GM19463 (cell line): ENCODE data around the gene OPRD1.

Experiments
- ATAC-seq: cut with Tn5 transposase; IDR thresholded peaks from one replicate; pipeline ENCODE4 v1.9.1; 2021; ENCODE audit warnings: mild to moderate bottlenecking, moderate library complexity; ENCODE audit not compliant: unreplicated experiment

Gene OPRD1

DNA sequence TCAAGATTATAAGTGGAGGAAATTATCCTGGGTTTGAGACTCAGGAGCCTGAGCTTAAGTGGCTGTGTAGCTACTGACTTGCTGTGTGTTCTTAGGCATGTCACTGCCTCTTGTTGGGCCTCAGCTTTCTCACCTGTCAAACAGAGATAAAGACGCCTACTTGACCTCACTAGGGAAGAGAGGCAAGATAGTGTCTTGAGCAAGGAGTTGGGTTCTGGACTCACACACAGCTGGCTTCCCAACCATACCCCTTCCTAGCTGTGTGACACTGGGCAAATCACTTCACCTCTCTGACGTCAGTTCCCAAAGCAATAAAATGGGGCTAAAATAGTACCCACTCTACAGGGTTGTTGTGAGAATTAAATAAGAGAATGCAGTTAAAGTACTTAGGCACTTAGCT lies 90.8 kb downstream of the OPRD1 start:
- no peak for ATAC-seq

DNA sequence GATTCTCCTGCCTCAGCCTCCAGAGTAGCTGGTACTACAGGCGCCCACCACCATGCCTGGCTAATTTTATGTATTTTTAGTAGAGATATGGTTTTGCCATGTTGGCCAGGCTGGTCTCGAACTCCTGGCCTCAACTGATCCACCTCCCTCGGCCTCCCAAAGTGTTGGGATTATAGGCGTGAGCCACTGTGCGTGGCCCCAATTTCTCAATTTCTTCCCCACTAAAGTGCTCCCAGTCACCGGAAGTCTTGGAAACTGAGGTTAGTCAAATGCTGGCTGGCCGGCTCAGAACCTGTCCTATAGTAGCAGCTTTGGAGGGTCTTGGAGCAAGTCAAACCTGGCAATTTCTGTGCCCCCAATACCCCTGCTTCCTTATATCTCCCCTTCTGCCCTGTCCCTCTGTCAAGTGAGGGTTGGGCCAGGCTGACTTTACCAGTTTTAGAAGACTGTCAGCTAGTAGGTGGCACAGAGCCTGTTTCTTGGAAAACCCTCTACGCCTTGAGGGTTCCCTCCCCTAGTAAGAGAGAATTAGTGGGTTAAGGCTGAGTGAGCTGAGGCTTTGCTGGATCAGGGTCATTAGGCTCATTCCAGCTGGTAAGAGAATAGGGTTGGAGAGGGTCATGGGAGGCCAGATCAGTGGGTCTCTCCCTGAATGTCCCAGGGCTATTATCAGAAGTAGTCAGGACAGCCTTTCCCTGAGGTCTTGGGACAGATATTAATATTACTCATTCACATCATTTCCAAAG lies 94.1 kb downstream of the OPRD1 start:
- no peak for ATAC-seq

- no peak for ATAC-seq
Observed at GRCh38 chr1:28909198-28909597, 97.2 kb downstream of the OPRD1 start.

- no peak for ATAC-seq
Observed at GRCh38 chr1:28910379-28911115, 98.6 kb downstream of the OPRD1 start.

- no peak for ATAC-seq
Observed at GRCh38 chr1:28913786-28914227, 101.8 kb downstream of the OPRD1 start.

DNA sequence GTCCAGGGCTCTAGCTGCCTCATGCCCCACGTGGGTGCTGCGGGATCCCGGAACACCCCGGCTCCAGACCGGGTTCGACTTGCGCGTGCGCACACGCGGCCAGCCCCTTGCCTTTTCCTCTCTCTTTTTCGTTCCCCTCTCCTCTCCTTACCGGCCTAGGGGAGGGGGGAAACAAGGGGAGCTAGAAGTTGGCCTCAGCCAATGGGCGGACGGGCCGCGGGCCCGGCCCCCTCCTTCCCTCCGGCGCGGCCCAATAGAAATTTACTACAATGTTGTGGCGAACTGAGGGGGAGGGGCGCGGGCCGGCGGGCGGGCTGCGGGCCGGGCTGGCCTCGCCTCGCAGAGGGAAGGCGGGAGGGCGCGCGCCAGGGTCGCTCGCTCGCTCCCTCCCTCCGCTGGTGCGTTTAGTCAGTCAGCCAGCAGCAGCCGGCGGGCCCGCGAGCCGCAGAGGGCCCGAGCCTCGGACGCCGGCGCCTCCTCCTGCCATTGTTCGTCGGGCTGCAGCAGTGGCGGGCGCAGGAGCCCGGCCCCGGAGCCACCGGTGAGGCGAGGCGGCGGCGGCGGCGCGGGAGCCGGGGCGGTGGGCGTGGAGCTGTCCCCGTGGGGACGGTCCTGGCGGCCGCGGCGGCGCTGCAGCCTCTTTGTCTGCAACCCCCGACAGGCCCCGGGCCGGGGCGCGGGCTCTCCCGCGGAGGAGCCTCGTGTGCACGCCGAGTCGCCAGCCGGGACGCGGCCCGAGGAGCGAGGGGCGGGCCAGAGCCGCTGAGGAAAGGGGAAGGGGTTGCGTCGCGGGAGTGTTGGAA lies 102.5 kb downstream of the OPRD1 start, which contains the start of gene EPB41:
Gene EPB41 (plus strand): TSS at position 342 of the 803 bp plus-strand sequence. CDS start 72,869 bp downstream, outside the sequence.
- peak; percentile 89 for ATAC-seq

DNA sequence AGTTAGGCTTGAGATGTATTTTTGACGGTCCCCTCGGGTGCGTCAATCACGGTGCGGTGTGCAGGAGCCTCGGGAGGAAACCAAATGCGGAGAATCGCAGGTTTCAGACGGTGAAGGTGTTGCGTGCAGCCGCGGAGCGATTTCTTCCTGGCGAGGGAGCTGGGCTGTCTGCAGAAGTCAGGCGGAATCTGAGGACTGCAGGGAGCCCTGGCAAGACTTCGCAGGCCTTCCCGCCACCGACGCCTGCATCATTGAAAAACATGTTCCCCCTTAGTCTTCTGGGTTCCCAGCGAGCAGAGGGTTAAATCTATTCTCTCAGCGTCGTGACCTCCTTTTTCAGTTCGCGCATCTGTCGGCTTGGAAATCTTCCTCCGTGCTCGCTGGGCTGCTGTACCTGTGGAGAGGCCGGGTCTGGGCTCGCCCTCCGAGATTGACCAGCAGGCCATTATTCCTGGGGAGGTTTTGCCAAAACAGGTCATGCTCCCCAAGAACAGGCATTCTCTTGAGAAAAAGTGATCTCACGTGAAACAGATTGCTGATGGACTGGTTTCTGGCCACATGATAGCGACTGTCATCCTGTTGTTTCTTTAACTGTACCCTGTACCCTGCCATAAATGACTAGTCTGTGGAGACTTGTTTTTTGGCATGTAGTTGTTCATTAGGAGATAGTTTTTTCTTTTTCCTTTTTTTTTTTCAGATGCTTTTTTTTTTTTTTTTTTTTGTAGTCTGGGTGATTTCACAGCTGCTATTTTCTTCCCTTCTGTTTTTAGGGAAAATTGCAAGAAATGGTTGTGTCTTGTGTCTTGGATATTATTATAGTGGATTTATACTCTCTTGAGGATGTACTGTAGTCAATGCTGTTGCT lies 103.3 kb downstream of the OPRD1 start:
- ATAC-seq = peak; percentile 2

GRCh38 chr1:28917757-28918118 lies 105.8 kb downstream of the OPRD1 start:
- ATAC-seq = no peak
